HG03521 (cell line): ENCODE measurements around the gene ASH1L.
A peak's percentile ranks its signal among the peaks of the same experiment; 100 is the strongest.
"Not testable (repeated sequence)": the region's sequence is repeated elsewhere in the genome, so short reads cannot be mapped to it uniquely, and the experiment has no call there.

Experiments
- ATAC-seq: cut with Tn5 transposase; IDR thresholded peaks from one replicate; pipeline ENCODE4 v1.9.1; 2021; ENCODE audit warnings: mild to moderate bottlenecking, moderate library complexity; ENCODE audit not compliant: unreplicated experiment

The ASH1L gene

GRCh38 chr1:155339515-155340097, 223.0 kb downstream of the ASH1L start:
- ATAC-seq = no peak

- ATAC-seq = no peak
Observed at GRCh38 chr1:155334962-155335361, 227.6 kb downstream of the ASH1L start.

- no peak for ATAC-seq
Observed at GRCh38 chr1:155329980-155330598, 232.5 kb downstream of the ASH1L start.

GRCh38 chr1:155328856-155329255, 233.7 kb downstream of the ASH1L start:
- ATAC-seq = not testable (repeated sequence)

GRCh38 chr1:155327981-155328380, 234.6 kb downstream of the ASH1L start:
- no peak for ATAC-seq

GRCh38 chr1:155326631-155327037, 236.0 kb downstream of the ASH1L start:
- ATAC-seq = no peak

- ATAC-seq = no peak
Observed at GRCh38 chr1:155326020-155326526, 236.5 kb downstream of the ASH1L start.

GRCh38 chr1:155325603-155325893, 237.1 kb downstream of the ASH1L start:
- ATAC-seq = no peak

- no peak for ATAC-seq
Observed at GRCh38 chr1:155324717-155325602, 237.6 kb downstream of the ASH1L start.

- ATAC-seq = peak; percentile 52
Observed at GRCh38 chr1:155324037-155324716, 238.4 kb downstream of the ASH1L start.

- ATAC-seq = peak; percentile 40
Observed at GRCh38 chr1:155323729-155324036, 238.9 kb downstream of the ASH1L start.

- ATAC-seq = peak; percentile 32
Observed at GRCh38 chr1:155322953-155323728, 239.5 kb downstream of the ASH1L start.

- no peak for ATAC-seq
Observed at GRCh38 chr1:155322571-155322952, 240.0 kb downstream of the ASH1L start.

- ATAC-seq = no peak
Observed at GRCh38 chr1:155321639-155322503, 240.7 kb downstream of the ASH1L start.

GRCh38 chr1:155320661-155321617, 241.7 kb downstream of the ASH1L start, which contains the start of gene RUSC1:
Gene RUSC1 (plus strand): TSS chr1:155320894. CDS start chr1:155321774, 880 bp downstream.
- ATAC-seq = no peak

- no peak for ATAC-seq
Observed at GRCh38 chr1:155320252-155320651, 242.4 kb downstream of the ASH1L start.

- no peak for ATAC-seq
Observed at GRCh38 chr1:155319536-155319935, 243.1 kb downstream of the ASH1L start.

- no peak for ATAC-seq
Observed at GRCh38 chr1:155318082-155318481, 244.5 kb downstream of the ASH1L start.

- no peak for ATAC-seq
Observed at GRCh38 chr1:155316922-155317321, 245.7 kb downstream of the ASH1L start.
